Thyroid gland (tissue), 4 donors: ENCODE data around the gene VMA21.

ENCODE experiments used
- POLR2A ChIP-seq, 2 donors: fragments of 450-650 bp; IDR thresholded peaks; one replicate each; pipeline ENCODE4 v1.6.1; 2017; ENCODE audit warnings: antibody characterized with exemption in 2 of 2, mild to moderate bottlenecking in 2 of 2, moderate library complexity in 1 of 2
- TF ChIP-seq, protein P1 (sequence below), 6 experiments: fragments of 200-600 bp in 3 of 6; fragments of 450-650 bp in 3 of 6; sonication (generic) in 3 of 6; IDR thresholded peaks; one replicate each; pipeline ENCODE4 v1.5.1; 2016 to 2019; ENCODE audit warnings: antibody characterized with exemption in 6 of 6, mild to moderate bottlenecking in 2 of 6, inconsistent platforms in 1 of 6, moderate library complexity in 1 of 6

DNA sequence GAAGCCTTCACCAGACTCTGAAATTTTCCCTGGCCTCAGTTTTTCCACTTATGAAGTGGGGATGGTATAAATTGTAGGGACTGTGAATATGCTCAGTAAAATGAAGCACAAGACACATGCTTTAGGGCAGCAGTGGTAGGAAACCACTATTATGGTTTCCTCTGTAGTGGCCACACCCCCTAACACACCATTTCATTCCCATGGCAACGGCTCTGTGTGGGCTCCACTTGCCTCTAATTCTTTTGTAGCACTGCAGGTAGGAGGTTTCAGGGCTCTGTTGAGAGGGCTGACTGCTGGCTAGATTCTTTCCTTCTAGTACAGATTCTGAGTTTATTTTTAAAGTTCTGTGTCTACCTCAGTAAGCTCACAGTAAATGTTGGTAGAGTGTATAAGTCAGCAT, 3.5 kb upstream of the VMA21 start:
- no peak for TF ChIP-seq POLR2A (IDR thresholded peaks at IDR 0.05)
- TF ChIP-seq, protein P1, sequence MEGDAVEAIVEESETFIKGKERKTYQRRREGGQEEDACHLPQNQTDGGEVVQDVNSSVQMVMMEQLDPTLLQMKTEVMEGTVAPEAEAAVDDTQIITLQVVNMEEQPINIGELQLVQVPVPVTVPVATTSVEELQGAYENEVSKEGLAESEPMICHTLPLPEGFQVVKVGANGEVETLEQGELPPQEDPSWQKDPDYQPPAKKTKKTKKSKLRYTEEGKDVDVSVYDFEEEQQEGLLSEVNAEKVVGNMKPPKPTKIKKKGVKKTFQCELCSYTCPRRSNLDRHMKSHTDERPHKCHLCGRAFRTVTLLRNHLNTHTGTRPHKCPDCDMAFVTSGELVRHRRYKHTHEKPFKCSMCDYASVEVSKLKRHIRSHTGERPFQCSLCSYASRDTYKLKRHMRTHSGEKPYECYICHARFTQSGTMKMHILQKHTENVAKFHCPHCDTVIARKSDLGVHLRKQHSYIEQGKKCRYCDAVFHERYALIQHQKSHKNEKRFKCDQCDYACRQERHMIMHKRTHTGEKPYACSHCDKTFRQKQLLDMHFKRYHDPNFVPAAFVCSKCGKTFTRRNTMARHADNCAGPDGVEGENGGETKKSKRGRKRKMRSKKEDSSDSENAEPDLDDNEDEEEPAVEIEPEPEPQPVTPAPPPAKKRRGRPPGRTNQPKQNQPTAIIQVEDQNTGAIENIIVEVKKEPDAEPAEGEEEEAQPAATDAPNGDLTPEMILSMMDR (IDR thresholded peaks at IDR 0.05) = no peak
